ENCODE data around the gene CFAP90. TPM values are rescaled to one million over a fixed set of nuclear protein-coding genes. Genes with fewer than 3 reads are reported as not detected.

CFAP90 gene
- total RNA-seq, 1 experiment from 2014 or later: 0.29 TPM

- ChIA-PET CTCF (no interaction called here), POLR2A (no interaction called here)
- Mint-ChIP-seq H3K4me1 (ENCODE audit: low read depth, unreplicated experiment) (no peaks in the 10 kb centered on the region), H3K9me3 (ENCODE audit: unreplicated experiment) (no peaks in the 10 kb centered on the region), H3K27me3 (ENCODE audit: insufficient read depth, unreplicated experiment) (peaks cover 31% of the 10 kb centered on the region), H3K4me3 (ENCODE audit: unreplicated experiment) (no peak overlapping the region), H3K36me3 (ENCODE audit: insufficient read depth, unreplicated experiment) (peaks cover 4% of the 10 kb centered on the region), H3K27ac (ENCODE audit: unreplicated experiment) (no peak overlapping the region)
- intact Hi-C loops (cut with micrococcal nuclease; ENCODE audit: unreplicated experiment): no loop called here
- BruUV-seq (replicated peaks): no TSS peak
- DNase-seq: no peak
- H3K4me1 ChIP-seq: no peaks in the 10 kb centered on the region
- H3K4me3 ChIP-seq (ENCODE audit: low read depth, low read length): no peak overlapping the region
- H3K36me3 ChIP-seq (ENCODE audit: control insufficient read depth, insufficient read depth, low read length): no peaks in the 10 kb centered on the region
- H3K9me3 ChIP-seq: no peaks in the 10 kb centered on the region
- H3K27me3 ChIP-seq (replicated peaks; ENCODE audit: control insufficient read depth, insufficient read depth, low read length): no peaks in the 10 kb centered on the region
- no peak for TF ChIP-seq CTCF (IDR thresholded peaks at IDR 0.05; ENCODE audit: insufficient read depth in 1 of 2, low read depth in 1 of 2, low read length in 1 of 2, severe bottlenecking in 1 of 2, unreplicated experiment in 1 of 2)
These were observed 61.4 kb downstream of the CFAP90 start for GRCh38 chr5:7789567-7789966.

GRCh38 chr5:7787770-7788169, 63.2 kb downstream of the CFAP90 start:
- Histone ChIP-seq H3K9me3 (no peaks in the 10 kb centered on the region), H3K36me3 (ENCODE audit: control insufficient read depth, insufficient read depth, low read length) (no peaks in the 10 kb centered on the region), H3K4me1 (no peaks in the 10 kb centered on the region), H3K4me3 (ENCODE audit: low read depth, low read length) (no peak overlapping the region), H3K27me3 (replicated peaks; ENCODE audit: control insufficient read depth, insufficient read depth, low read length) (no peaks in the 10 kb centered on the region)
- intact Hi-C loops (cut with micrococcal nuclease; ENCODE audit: unreplicated experiment): no loop called here
- DNase-seq: no peak
- CTCF ChIA-PET: no interaction called here
- peaks cover 37% of the 10 kb centered on the region for H3K27me3 Mint-ChIP-seq (ENCODE audit: insufficient read depth, unreplicated experiment)
- no peak for TF ChIP-seq CTCF (IDR thresholded peaks at IDR 0.05; ENCODE audit: insufficient read depth in 1 of 2, low read depth in 1 of 2, low read length in 1 of 2, severe bottlenecking in 1 of 2, unreplicated experiment in 1 of 2)
- POLR2A ChIA-PET: no interaction called here
- H3K4me1 Mint-ChIP-seq (ENCODE audit: low read depth, unreplicated experiment): no peaks in the 10 kb centered on the region
- no TSS peak for BruUV-seq (replicated peaks)
- H3K27ac Mint-ChIP-seq (ENCODE audit: unreplicated experiment): no peak overlapping the region
- H3K4me3 Mint-ChIP-seq (ENCODE audit: unreplicated experiment): no peak overlapping the region
- H3K36me3 Mint-ChIP-seq (ENCODE audit: insufficient read depth, unreplicated experiment): peaks cover 4% of the 10 kb centered on the region
- H3K9me3 Mint-ChIP-seq (ENCODE audit: unreplicated experiment): no peaks in the 10 kb centered on the region

- no peak for DNase-seq
- Histone ChIP-seq H3K4me3 (ENCODE audit: low read depth, low read length) (no peak overlapping the region), H3K36me3 (ENCODE audit: control insufficient read depth, insufficient read depth, low read length) (no peaks in the 10 kb centered on the region), H3K9me3 (no peaks in the 10 kb centered on the region), H3K27me3 (replicated peaks; ENCODE audit: control insufficient read depth, insufficient read depth, low read length) (no peaks in the 10 kb centered on the region), H3K4me1 (no peaks in the 10 kb centered on the region)
- Mint-ChIP-seq H3K4me1 (ENCODE audit: low read depth, unreplicated experiment) (no peaks in the 10 kb centered on the region), H3K27me3 (ENCODE audit: insufficient read depth, unreplicated experiment) (peaks cover 41% of the 10 kb centered on the region), H3K27ac (ENCODE audit: unreplicated experiment) (no peak overlapping the region), H3K4me3 (ENCODE audit: unreplicated experiment) (no peak overlapping the region), H3K36me3 (ENCODE audit: insufficient read depth, unreplicated experiment) (peaks cover 4% of the 10 kb centered on the region), H3K9me3 (ENCODE audit: unreplicated experiment) (no peaks in the 10 kb centered on the region)
- no TSS peak for BruUV-seq (replicated peaks)
- ChIA-PET POLR2A (no interaction called here), CTCF (no interaction called here)
- no peak for TF ChIP-seq CTCF (IDR thresholded peaks at IDR 0.05; ENCODE audit: insufficient read depth in 1 of 2, low read depth in 1 of 2, low read length in 1 of 2, severe bottlenecking in 1 of 2, unreplicated experiment in 1 of 2)
- intact Hi-C loops (cut with micrococcal nuclease; ENCODE audit: unreplicated experiment): no loop called here
These were observed 66.1 kb downstream of the CFAP90 start for GRCh38 chr5:7784683-7785380.

Measured in Caco-2 (cell line).